HG02642 (cell line): ENCODE results near the gene IDH3G.
"Not testable (repeated sequence)": the region's sequence is repeated elsewhere in the genome, so short reads cannot be mapped to it uniquely, and the experiment has no call there.

Experiments used
- ATAC-seq: cut with Tn5 transposase; IDR thresholded peaks from one replicate; pipeline ENCODE4 v1.9.1; 2021; ENCODE audit warnings: mild to moderate bottlenecking; ENCODE audit not compliant: unreplicated experiment, poor library complexity

Gene IDH3G

DNA sequence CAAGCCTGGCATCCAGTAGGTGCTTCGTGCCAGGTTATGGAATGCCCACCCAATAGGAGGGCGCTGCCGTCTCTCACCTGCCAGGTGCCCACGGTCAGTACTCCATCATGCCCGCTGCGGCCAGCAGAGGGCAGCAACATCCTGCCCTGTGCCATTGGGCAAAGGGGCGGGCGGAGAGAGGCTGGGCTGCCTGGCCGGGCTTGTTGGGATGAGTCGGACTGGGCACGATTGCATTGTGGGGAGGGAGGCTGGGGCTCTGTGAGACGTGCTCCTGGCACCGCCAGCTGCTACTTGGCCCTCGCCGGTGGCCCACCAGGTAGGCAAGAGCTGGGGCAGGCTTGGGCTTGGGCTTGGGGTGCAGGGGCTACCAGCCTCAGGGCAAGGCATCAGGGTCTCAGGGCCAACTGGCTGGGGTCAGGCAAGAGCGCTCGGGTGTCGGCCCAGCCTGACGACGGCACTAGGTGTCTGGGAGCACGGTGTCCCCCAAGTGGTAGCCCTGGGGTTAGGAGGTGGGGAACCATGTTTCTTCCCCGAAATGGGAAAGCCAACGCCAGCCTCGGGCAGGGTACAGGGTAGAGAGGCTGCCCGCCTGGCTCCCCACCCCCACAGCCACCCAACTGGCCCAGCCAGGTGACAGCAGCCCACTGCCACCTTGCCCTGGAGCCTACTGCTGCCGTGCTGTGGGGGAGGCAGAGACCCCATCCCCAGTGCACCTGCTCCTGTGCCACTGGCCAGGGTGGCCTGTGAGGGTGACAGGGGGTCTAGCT is 30.0 kb downstream of the IDH3G start, which contains the start of gene PLXNB3:
TSS of gene PLXNB3 (plus strand) at position 261 of the 767 bp plus-strand sequence. CDS start 1,287 bp downstream, outside the sequence.
- ATAC-seq = no peak

GRCh38 chrX:153763298-153763932 is 30.8 kb downstream of the IDH3G start:
- no peak for ATAC-seq

GRCh38 chrX:153762626-153763173 is 31.5 kb downstream of the IDH3G start:
- no peak for ATAC-seq

DNA sequence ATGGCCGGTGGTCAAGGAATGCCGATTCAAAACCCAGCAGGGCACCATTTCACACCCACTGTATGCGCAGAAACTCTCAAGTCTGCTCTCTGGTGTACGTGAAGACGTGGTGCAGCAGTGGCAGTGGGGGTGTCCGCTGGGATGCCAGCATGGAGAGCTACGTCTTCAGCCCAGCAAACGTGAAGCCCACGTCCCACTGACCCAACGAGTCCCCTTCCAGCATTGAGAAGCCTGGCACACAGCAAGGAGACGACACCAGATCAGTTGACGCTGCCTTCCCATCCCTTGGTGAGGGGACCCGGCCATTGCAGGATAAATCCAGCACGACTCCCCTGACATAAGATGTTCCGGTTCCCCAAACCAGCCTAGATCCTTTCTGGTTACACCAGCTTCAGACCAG is 32.3 kb downstream of the IDH3G start:
- no peak for ATAC-seq

DNA sequence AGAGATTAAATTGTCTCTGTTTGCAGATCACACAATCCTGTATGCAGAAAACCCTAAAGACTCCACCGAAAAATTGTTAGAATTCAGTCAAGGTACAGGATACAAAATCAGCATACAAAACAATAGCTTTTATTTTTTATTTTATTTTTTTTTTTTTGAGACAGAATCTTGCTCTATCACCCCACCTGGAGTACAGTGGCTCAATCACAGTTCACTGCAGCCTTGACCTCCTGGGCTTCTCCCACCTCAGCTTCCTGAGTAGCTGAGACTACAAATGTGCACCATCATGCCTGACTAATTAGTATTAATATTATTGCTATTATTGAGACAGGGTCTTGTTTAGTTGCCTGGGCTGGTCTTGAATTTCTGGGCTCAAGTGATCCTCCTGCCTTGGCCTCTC is 39.0 kb downstream of the IDH3G start:
- no peak for ATAC-seq

- no peak for ATAC-seq
These were observed 43.9 kb downstream of the IDH3G start for GRCh38 chrX:153750127-153750774.

GRCh38 chrX:153749017-153749416 is 45.2 kb downstream of the IDH3G start:
- ATAC-seq = not testable (repeated sequence)

DNA sequence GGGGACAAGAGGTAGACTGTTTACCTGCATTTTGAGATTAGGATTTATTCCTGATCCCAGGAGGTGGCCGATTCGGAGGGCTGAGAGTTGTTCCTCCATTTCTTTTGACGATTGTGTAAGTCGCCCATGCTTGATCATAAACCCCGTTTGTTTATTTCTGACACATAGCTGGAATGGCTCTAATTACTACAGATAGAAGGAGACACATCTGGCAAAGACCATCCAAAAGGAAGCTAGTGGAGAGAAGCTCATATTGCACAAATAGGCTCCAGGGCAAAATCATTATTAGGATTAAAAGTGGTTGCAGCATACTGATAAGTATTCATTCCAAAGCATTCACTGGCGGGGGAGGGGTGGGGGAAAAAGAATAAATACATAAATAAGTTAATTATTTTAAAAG is 47.2 kb downstream of the IDH3G start:
- not testable (repeated sequence) for ATAC-seq

GRCh38 chrX:153746359-153746758 is 47.8 kb downstream of the IDH3G start:
- ATAC-seq = no peak

DNA sequence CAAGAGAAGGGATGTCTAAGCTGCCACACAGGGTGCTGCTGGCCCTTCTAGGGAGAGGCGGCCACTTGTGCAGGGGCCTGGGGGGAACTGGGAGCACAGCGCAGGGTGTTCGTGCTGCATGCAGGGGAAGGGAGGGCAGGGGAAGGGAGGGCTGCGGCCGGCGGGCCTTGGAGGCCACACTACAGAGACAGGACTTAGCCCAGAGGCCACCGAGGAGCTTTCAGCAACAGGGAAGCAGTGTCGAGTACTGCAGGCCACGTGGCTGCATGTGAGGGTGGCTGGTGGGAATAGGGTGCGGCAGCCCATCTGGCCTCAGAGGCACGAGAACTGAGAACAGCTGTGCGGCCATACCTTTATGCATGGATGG is 49.1 kb downstream of the IDH3G start:
- ATAC-seq = not testable (repeated sequence)

- no peak for ATAC-seq
These were observed 49.7 kb downstream of the IDH3G start for GRCh38 chrX:153744210-153745066.

- ATAC-seq = not testable (repeated sequence)
These were observed 50.5 kb downstream of the IDH3G start for GRCh38 chrX:153743468-153744209.

DNA sequence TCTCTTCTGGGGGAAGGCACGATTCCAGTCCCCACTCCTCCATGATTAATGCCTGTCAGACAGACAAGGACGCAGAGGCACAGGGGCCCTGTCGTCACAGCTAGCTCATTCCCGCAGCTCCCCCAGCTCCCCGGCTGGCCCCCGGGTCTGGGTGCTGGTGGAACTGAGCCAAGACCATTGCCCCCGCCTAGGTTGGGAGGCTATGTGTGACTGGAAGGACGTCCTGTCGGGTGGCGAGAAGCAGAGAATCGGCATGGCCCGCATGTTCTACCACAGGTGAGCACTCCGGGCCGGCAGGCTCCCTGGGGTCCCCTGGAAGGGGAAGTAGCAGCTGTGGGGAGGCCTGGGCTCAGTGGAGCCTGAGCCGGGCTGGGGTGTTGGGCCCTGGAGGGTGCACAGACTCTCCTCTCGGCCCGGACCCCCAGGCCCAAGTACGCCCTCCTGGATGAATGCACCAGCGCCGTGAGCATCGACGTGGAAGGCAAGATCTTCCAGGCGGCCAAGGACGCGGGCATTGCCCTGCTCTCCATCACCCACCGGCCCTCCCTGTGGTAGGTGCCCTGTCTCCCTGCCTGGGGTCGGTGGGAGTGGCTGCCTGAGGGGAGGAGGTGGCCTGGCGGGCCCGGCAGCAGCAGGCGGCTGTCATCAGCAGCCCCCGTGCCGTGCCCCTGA is 51.2 kb downstream of the IDH3G start:
- not testable (repeated sequence) for ATAC-seq

DNA sequence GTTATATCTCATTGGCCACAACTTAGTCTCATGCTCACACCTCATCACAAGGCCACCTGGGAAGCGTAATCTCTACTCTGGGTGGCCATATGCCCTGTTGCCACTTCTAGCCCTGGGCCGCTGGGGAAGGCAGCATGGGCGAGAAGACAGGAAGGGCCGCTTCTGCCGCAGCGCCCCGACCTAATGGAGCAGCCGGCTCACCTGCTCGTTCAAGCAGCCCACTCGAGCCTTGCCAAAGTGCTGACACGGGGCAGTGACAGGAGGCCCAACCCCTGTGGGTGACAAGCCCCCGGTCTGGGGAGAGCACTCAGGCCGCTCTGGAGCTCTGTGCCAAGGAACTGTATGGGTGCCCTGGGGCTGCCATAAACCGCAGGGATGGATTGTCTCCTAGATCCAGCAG is 52.1 kb downstream of the IDH3G start:
- ATAC-seq = not testable (repeated sequence)

GRCh38 chrX:153741446-153741845 is 52.7 kb downstream of the IDH3G start:
- ATAC-seq = no peak

DNA sequence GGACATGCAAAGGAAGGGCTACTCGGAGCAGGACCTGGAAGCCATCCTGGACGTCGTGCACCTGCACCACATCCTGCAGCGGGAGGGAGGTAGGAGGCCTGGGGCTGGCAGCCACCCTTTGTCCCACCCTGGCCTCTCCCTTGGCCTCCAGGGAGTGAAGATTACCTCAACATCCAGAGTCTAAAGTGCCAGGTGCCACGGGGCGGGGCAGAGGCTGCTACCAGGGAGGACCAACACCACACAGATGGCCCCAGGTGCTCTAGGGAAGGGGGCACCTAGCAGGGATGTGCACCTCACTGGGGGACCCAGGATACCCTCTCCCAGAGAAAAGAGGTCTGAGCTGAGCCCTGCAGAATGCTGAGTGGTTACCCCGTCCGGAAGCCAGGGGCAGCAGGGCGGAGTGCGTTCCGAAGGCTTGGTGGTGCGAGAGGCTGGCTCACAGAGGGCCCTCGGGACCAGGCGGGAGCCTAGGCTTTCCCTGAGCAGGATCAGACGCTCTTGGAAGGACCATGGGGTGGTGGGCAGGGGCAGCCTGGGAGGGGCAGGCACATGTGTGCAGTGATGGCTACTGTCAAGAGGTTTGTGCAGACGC is 53.4 kb downstream of the IDH3G start:
- no peak for ATAC-seq

DNA sequence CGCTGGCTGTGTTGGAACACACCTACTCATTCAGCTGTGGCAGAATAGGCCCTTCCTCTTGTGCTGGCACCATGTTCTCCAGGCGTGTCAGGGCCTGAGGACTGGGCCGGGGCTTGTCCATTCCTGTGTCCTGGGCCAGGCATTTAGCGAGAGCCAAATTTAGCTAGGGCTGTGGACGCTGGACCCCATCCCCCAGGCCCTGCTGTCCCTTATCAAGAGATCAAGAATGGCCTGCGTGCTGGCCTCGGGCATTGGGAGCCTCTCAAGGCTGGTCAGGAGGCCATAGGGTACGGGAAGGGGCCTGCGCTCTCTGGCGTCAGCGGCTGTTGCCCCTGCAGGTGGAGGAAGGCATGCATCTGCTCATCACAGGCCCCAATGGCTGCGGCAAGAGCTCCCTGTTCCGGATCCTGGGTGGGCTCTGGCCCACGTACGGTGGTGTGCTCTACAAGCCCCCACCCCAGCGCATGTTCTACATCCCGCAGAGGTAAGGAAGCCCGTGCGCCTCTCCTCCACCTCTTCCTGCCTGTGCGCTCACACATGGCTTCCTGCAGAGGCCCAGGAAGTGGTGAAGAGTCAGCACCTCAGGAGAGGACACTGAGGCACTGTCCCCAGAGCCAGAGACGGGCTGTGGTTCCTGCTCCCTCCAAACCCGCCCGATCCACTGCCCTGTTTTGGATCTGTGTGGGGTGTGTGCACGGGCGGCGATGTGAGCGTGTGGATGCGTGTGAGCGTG is 54.3 kb downstream of the IDH3G start:
- no peak for ATAC-seq

- no peak for ATAC-seq
These were observed 56.0 kb downstream of the IDH3G start for GRCh38 chrX:153738056-153738605.
